ENCODE measurements around the gene RRP1B. TPM values are rescaled to one million over a fixed set of nuclear protein-coding genes. Genes with fewer than 3 reads are reported as not detected.

The RRP1B gene
- polyA plus RNA-seq, 3 donors = 3.3 to 6.1 (median 4.5) TPM

- H3K27ac ChIP-seq (ENCODE audit: low read depth in 1 of 2, low read length in 2 of 2) = no peak overlapping the region
- TF ChIP-seq CTCF (IDR thresholded peaks at IDR 0.05) = no peak
- WGBS (ENCODE audit: insufficient coverage) = 95% methylated on average over 5 of the region's 6 CpGs
- DNase-seq = no peak
- no peak overlapping the region for H3K4me3 ChIP-seq (replicated peaks in 1 of 3; ENCODE audit: low read depth in 2 of 3, low read length in 3 of 3)
- no peak overlapping the region for H3K4me3 Mint-ChIP-seq
- H3K27me3 ChIP-seq (ENCODE audit: control insufficient read depth in 2 of 2, insufficient read depth in 2 of 2, low read length in 2 of 2) = no peaks in the 10 kb centered on the region
- H3K79me2 ChIP-seq (ENCODE audit: insufficient read depth, low read length) = peaks cover 99% of the 10 kb centered on the region
- H3K9ac ChIP-seq (ENCODE audit: insufficient read depth, low read length, poor library complexity, severe bottlenecking) = no peak overlapping the region
- H3K27ac Mint-ChIP-seq = peak overlapping the region in 4 of 7 donors; percentile 38 to 88 (median 66)
- no peak overlapping the region for H2AFZ ChIP-seq (ENCODE audit: insufficient read depth, low read depth, low read length, poor library complexity, severe bottlenecking)
- peaks cover 31 to 49% of the 10 kb centered on the region in 2 donors for H3K36me3 ChIP-seq (replicated peaks in 1 of 2; ENCODE audit: control insufficient read depth in 1 of 2, insufficient read depth in 2 of 2, low read length in 2 of 2)
- peaks cover 58% of the 10 kb centered on the region for H3K4me1 Mint-ChIP-seq
- no peak overlapping the region for H3K4me2 ChIP-seq (replicated peaks; ENCODE audit: extremely low read depth, low read length, poor library complexity, severe bottlenecking)
- H3K4me1 ChIP-seq (ENCODE audit: control insufficient read depth in 1 of 2, insufficient read depth in 2 of 2, low read length in 2 of 2) = peaks cover 41 to 56% of the 10 kb centered on the region in 2 donors
- H3K36me3 Mint-ChIP-seq = peaks cover 32 to 64% of the 10 kb centered on the region in 2 donors
- peaks cover 0 to 2% (median 0%) of the 10 kb centered on the region in 7 donors for H3K9me3 Mint-ChIP-seq
- intact Hi-C loops (cut with micrococcal nuclease) = loop anchor here in 1 of 2 donors (10.0 kb wide), 1 partner anchor 57 kb away; no protein-coding TSS in a partner anchor
- no peaks in the 10 kb centered on the region for H3K9me3 ChIP-seq (replicated peaks in 1 of 2; ENCODE audit: control insufficient read depth in 1 of 2, insufficient read depth in 1 of 2, low read length in 2 of 2)
- peaks cover 0 to 2% (median 0%) of the 10 kb centered on the region in 3 donors for H3K27me3 Mint-ChIP-seq (ENCODE audit: low read depth in 3 of 3)
- peaks cover 100% of the 10 kb centered on the region for H4K20me1 ChIP-seq (ENCODE audit: insufficient read depth, low read length)
These were observed 72.1 kb downstream of the RRP1B start for GRCh38 chr21:43731476-43731875.

GRCh38 chr21:43731891-43732711, 72.7 kb downstream of the RRP1B start:
- Mint-ChIP-seq H3K27ac (peak overlapping the region in 4 of 7 donors; percentile 38 to 88 (median 70)), H3K4me1 (peaks cover 52% of the 10 kb centered on the region), H3K27me3 (ENCODE audit: low read depth in 3 of 3) (no peaks in the 10 kb centered on the region), H3K9me3 (peaks cover 0 to 3% (median 0%) of the 10 kb centered on the region in 7 donors), H3K4me3 (no peak overlapping the region), H3K36me3 (peaks cover 35 to 70% of the 10 kb centered on the region in 2 donors)
- Histone ChIP-seq H3K4me2 (replicated peaks; ENCODE audit: extremely low read depth, low read length, poor library complexity, severe bottlenecking) (no peak overlapping the region), H3K27ac (ENCODE audit: low read depth in 1 of 2, low read length in 2 of 2) (no peak overlapping the region), H2AFZ (ENCODE audit: insufficient read depth, low read depth, low read length, poor library complexity, severe bottlenecking) (no peak overlapping the region), H4K20me1 (ENCODE audit: insufficient read depth, low read length) (peaks cover 100% of the 10 kb centered on the region), H3K27me3 (ENCODE audit: control insufficient read depth in 2 of 2, insufficient read depth in 2 of 2, low read length in 2 of 2) (no peaks in the 10 kb centered on the region), H3K79me2 (ENCODE audit: insufficient read depth, low read length) (peaks cover 99% of the 10 kb centered on the region), H3K9me3 (replicated peaks in 1 of 2; ENCODE audit: control insufficient read depth in 1 of 2, insufficient read depth in 1 of 2, low read length in 2 of 2) (no peaks in the 10 kb centered on the region), H3K4me1 (ENCODE audit: control insufficient read depth in 1 of 2, insufficient read depth in 2 of 2, low read length in 2 of 2) (peaks cover 35 to 50% of the 10 kb centered on the region in 2 donors), H3K9ac (ENCODE audit: insufficient read depth, low read length, poor library complexity, severe bottlenecking) (no peak overlapping the region), H3K4me3 (replicated peaks in 1 of 3; ENCODE audit: low read depth in 2 of 3, low read length in 3 of 3) (no peak overlapping the region), H3K36me3 (replicated peaks in 1 of 2; ENCODE audit: control insufficient read depth in 1 of 2, insufficient read depth in 2 of 2, low read length in 2 of 2) (peaks cover 36 to 55% of the 10 kb centered on the region in 2 donors)
- DNase-seq = no peak
- intact Hi-C loops (cut with micrococcal nuclease) = loop anchor here in 1 of 2 donors (10.0 kb wide), 1 partner anchor 57 kb away; no protein-coding TSS in a partner anchor
- TF ChIP-seq CTCF (IDR thresholded peaks at IDR 0.05) = no peak
- 98% methylated on average over 13 of the region's 23 CpGs for WGBS (ENCODE audit: insufficient coverage)

Data from CD14-positive monocyte (primary cell).